GM21737 (cell line): ENCODE measurements around the gene HOMER2.
"Not testable (repeated sequence)": the region's sequence is repeated elsewhere in the genome, so short reads cannot be mapped to it uniquely, and the experiment has no call there.

Source experiments
- ATAC-seq: cut with Tn5 transposase; IDR thresholded peaks from one replicate; pipeline ENCODE4 v1.9.1; 2021; ENCODE audit warnings: mild to moderate bottlenecking, moderate library complexity; ENCODE audit not compliant: unreplicated experiment

Gene HOMER2

DNA sequence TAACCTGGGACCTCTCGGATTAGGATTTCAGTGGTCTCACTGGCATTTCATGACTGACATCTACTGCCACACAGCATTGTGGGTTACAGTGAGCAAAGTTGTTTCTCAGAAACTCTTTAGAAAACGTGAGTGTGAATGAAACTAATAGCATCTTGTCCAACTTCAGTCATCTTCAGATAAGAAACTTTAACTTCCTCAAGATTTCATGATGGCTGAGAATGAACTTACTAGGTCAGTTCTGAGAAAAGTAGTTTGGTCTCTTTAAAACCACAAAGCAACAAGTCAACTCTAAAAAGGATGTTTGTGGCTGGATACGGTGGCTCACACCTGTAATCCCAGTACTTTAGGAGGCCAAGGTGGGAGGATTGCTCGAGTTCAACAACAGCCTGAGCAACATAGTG is 14.2 kb upstream of the HOMER2 start:
- ATAC-seq = peak; percentile 78

- no peak for ATAC-seq
These were observed 12.4 kb upstream of the HOMER2 start for GRCh38 chr15:82964890-82965289.

DNA sequence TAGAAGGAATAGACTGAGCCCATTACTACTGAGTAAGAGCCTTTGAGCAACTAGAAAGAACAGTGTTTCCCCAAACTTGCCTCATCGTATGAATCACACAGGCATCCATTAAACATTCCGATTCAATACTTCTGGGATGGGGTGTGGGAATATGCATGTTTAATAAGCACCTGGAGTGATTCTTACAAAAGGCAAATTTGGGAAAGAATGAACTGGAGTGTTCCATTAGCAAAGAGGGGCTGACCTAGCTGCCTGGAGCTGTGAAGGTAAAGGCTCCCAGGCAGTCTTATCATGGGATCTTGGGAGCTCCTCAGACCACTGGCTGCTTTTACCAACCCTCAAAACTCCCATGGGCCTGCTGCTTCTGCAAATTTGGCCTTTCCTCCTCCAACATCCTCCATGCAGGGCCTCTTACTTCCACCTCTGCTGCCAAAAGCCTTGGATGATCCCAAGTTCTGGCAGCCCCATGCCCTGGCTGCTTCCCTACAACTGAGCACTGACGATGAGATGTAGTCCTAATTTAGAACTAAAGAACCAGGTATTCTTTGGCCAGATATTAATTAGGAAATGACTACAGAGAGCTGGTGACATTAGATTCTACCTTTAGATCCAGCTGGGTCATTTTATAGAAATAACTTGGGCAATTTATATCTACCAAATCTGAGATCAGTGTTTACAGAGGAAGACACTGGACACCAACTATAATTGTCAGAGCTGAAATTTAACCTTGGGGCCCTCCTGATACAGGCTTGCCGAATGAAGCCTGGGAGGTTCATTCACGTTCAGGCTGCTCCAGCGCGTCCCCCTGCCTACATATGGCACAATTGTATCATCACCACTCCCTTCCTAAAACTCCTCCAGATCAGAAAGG is 11.2 kb upstream of the HOMER2 start:
- ATAC-seq = no peak

DNA sequence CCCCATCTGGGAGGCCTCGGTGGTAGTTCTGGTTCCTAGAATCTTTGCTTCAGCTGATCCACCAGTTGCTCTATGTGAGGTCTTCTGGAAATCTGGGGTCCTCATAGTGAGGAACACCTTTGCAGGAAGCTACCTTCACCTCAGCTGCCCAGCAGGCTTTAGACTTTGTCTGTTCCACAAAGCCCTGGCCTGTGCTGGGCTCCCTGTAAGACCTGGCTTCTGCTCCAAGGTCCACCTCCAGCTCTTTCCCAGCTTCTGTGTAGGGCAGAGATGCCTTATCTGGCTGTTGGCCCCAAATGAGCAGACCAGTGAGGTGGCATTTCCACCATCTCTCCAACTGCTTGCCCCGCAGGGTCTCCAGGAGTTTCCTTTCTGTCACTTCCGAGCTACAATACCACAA is 8.2 kb upstream of the HOMER2 start:
- no peak for ATAC-seq

DNA sequence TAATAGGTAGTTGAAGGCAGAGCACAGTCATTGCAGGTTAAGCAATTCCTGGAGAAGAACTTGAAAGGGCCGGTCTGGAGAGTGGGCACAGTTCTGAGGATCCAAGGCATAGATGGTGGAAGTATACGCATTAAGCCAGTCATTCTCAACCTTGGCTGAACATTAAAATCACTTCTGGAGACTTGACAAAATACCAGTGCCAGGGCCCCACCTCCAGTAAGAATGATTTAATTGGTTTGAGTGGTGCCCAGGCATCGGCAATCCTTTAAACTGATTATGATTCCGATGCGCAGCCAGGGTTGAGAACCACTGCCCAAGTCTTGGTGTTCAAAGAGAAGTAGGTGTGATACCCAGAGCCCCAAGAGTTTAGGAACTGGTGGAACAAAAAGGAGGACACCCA is 6.9 kb upstream of the HOMER2 start:
- ATAC-seq = no peak

GRCh38 chr15:82958638-82959037 is 6.1 kb upstream of the HOMER2 start:
- ATAC-seq = no peak

- no peak for ATAC-seq
These were observed 905 bp downstream of the HOMER2 start for GRCh38 chr15:82951472-82952157.

DNA sequence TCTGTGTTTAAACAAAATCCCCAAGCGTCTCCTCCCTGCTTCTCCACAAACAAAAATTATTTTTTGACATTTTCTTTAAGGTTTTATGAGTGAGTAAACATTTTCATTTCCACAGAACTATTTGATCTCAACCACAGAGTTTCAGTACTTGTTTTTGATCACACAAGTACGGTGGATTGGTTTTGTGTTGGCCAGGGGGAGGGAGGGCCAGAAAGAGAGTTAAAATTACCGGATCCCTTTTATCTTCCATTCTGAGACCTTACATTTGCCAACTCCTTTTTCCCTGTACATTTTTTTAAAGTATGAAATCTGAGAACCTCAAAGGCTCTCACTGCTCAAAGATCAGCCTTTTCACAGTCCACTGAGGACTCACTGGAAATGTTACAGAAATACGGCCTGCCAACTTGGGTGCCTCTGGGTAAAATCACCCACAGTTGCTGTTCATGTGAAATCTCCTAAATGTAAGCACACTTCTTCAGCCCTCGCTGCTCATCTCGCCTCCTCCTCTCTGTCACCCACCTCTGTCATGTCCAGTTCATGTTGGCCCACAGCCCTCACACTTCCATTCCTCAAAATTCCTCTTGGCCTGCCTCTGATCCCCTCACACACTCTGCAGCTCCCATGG is 1.7 kb downstream of the HOMER2 start:
- no peak for ATAC-seq

GRCh38 chr15:82950295-82950694 is 2.2 kb downstream of the HOMER2 start:
- no peak for ATAC-seq

DNA sequence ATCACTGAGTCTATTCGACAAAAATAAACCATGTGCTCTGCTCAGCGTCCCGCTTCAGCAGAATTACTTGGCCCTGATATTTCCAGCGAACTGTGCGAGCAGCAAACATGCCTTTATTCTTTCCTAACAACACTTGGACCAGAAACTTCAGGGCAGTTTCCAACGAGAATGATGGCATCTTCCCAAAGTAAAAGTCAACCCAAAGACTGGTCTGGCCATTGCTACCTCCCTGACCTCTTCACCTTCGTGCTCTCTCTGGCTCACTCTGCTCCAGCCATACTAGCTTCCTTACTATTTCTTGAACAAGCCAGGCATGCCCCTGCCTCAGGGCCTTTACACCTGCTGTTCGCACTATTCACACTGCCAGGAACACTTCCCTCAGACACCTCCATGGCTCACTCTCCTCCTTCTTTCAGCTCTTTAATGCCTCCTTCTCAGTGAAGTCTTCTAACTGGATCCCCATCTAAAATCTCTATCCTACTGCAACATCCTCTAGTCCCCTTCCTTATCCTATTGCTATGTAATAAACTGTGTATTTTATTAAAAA is 6.3 kb downstream of the HOMER2 start:
- ATAC-seq = no peak

GRCh38 chr15:82945326-82945725 is 7.2 kb downstream of the HOMER2 start:
- ATAC-seq = no peak

GRCh38 chr15:82944821-82945220 is 7.7 kb downstream of the HOMER2 start:
- no peak for ATAC-seq

DNA sequence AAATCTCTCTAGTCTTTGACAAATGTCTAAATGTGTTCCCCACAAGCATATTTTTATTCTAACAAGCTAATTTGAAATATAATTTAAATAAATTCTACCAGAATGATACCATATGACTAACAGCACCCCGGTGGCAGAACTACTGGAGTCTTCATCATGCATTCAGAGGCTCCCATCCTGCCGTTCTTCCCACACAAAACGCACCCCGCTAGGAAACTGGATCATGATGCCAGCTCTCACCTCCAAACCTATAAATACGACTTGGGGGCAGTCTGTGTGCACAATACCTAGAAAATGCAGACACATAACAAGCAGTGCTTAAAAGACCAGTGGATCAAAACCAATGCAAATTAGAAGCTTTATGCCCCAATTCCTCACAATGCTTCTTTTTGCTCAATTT is 8.5 kb downstream of the HOMER2 start:
- ATAC-seq = no peak

DNA sequence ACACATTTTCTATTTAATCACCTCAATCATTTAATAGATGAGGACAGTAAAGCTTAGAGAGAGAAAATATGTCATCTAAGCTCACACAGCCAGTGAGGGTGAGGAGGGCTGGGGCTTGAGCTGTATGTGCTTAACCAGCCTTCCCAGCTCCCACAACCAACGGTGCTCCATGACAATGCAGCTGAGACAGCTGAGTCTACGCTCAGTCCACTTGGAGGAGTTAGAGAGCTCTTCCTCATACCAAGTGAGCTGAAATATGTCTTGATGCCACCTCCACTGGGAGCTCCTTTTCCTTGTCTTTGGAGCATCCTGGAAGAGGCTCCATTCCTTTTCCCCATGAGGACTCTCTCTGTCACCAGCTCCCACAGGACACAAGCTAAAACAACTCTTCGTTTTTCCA is 9.3 kb downstream of the HOMER2 start:
- ATAC-seq = no peak

GRCh38 chr15:82942691-82943090 is 9.8 kb downstream of the HOMER2 start:
- no peak for ATAC-seq

- not testable (repeated sequence) for ATAC-seq
These were observed 12.8 kb downstream of the HOMER2 start for GRCh38 chr15:82939678-82940077.

DNA sequence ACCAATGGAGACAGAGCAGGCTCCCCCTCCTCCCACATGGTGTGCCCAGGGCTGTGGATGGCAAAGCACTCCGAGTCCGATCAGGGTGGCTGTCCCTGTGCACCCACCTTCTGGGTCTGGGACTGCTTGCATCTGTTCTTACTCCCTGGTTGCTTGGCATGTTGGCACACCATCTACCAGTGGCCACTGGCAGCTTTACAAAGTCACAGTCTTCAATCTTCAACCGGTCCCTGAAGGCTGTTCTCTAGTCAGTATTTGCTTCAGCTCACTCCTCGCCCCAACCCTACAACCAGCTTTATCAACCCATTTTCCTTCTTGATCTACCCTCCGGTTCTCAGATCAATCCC is 14.8 kb downstream of the HOMER2 start:
- ATAC-seq = no peak

DNA sequence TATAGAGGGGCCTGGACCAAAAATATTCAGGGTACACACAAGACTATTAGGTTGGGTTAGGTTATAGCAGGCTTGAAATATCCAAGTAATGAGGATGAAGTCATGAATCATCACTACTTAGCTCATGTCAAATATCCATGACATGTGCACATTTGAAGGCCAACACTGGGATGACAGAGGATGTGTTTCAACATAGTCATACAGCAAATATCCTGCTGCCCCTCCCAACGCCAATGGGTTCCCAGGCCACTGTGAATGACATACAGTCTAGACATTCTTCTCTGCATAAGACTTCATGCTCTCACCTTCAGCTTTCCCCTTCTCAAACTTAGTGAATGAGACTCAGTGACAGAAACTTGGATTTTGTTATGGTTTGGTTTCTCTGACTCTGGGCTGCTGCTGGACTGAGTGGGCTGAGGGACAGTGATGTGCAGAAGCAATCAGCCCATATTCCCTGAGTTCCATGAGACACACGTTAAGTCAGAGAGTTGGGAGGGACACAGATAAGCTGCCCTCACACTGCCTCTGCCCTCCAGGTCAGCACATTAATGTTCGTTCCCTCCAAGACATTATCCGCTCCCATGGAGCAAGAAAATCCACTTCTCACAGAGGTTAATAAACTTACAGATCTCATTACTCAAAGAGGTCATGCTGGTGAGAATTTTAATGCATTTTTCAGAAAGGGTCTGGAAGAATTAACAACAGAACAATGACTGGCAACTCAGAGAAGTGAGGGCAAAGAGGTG is 15.4 kb downstream of the HOMER2 start:
- no peak for ATAC-seq

DNA sequence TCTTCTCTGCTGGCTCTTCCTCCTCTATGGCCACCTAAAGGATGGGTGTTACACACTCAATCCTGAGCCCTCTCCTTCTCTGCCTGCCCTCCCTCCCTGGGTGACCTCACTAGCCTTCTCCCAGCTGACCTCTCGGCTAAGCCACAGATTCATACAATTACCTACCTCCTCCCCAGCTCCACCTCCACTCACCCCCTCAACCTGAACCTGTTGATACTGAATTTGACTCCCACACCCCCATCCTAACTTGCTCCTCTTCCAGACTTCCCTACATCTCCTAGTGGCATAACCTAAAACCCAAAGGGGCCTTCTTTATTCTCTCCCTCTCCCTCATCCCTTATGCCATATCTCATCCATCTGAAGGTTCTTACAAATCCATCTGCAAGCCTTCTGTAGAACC is 17.1 kb downstream of the HOMER2 start:
- no peak for ATAC-seq

DNA sequence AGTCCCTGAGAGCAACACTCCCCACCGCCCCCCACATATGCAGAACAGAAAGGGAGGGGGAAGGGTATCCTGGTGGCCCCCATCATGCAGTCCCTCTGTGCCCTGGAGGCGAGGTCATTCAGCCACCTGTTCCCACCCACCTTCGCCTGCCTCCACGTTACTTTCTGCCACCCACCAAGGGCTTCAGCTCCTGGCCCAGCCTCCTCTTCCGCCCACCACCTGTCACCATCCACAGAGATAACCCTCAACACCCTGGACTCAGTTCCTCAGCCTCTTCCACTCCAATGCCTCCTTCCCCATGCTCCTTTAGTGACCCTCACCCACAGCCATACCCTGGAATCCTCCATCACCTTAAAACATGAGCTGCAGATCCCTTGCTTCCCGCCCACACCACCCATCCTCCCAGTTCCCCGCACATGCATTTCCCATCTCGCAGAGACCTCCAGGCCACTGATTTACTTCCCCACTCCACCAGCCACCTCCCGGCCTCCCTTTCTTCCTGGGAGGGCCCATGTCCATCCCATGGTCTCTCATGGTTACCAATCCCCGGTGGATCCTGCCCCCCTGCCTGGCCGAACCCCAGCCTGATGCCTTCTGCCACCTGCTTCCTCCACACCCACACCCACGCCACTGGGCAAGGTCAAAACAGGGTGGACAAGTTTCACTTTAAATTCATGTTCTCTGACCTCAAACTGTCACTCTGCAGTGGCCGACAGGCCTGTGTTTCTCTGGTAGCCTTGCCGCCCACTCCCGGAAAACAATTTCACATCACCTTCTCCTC is 18.2 kb downstream of the HOMER2 start:
- no peak for ATAC-seq
